NCI-H1048 (cell line): ENCODE measurements around the gene CFAP57.

Experiments
- DNase-seq: peaks from one replicate; lab custom pipeline; 2025; lab: John Stamatoyannopoulos, UW

Gene CFAP57

DNA sequence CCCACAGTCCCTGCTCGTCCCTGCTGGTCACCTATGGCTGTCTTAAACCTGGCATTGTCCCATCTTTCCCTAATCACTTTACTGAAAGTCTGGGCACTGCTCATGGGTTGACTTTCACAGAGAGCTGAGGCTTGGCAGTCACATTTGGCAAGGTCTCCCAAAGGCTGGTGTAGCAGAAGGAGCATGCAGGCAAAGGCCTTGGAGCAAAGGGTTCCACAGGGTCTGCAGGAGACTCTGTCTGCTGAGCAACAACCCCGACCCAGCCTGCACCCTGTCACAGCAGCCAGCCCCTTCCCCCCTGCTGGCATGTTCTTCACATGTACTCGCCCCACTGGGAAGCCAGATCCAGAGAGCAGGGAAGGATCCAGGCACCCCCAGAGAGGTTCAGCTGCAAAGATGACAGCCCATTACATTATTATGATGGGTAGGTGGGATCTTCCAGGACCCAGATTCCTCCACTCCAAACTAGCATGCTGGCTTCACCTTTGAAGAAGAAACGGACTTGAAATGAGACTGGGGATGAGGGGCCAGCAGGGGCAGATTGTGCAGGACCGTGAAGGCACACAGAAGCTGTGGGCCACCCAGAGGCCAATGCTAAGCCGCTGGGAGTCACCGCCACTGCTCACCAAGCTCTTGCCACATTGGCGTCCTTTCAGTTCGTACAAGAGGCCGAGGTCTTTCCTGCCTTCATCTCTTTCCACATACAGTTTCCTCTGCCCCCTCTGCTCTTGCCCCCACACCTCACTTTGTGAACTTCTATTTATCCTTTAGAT lies 83.5 kb downstream of the CFAP57 start:
- DNase-seq, result no peak

DNA sequence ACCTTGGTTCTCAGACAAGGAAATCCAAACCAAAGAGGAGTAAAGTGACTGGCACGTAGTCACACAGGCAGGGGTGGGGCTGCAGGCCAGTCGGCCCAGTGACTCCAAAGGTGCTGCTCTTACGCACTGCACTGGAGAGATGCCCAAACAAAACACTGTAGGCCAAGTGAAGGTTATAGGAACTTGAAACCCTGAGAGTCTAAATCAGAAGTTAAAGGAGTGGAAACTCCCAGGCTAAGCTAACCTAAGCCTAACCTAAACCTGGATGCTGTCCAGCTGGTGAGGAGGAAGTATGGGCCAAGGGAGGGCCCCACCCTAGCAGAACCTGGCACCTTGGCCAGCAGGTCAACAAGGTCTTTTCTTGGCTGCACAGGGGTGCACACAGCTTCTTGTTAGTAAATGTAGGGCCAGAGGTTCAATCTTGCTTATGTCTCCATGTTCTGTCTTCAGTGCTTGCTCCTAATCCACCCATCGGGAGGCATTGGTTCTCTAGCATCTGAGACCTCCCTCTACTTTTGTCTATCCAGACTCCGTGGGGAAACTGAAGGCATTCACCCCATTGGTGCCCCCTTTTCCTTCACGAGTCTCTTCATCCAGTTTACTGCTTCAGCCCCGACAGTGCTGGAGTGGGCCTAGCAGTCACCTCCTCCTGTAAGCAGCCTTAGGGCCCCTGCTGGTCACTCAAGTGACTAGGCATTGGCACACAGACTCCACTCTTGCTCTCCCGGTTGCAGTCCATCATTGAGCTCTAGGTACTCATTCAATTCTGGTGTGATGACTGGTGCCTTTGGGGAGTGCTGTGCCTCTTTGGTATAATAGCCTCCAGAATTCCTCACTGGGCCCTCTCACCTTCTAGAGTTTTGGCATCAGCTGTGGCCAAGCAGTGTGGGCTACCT lies 84.8 kb downstream of the CFAP57 start:
- DNase-seq, result no peak

DNA sequence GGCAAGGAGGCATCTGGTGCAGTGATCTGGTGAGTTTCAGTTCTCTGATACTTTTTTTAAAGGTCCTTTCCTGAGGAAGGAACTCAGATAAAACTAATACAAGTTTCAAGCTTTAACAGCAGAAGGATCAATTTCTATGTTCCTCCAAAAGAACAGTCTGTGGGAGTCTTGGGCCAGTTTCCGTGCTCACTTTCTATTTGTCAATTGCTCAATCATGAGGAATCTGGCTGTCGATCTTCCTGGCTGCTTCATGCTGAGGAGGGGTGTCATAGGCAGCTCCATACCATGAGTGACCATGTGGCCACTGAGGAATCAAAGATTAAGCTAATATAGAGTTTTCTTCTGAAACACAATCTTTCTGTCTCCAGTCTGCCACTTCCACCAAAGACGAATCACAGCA lies 86.2 kb downstream of the CFAP57 start:
- DNase-seq, result no peak

DNA sequence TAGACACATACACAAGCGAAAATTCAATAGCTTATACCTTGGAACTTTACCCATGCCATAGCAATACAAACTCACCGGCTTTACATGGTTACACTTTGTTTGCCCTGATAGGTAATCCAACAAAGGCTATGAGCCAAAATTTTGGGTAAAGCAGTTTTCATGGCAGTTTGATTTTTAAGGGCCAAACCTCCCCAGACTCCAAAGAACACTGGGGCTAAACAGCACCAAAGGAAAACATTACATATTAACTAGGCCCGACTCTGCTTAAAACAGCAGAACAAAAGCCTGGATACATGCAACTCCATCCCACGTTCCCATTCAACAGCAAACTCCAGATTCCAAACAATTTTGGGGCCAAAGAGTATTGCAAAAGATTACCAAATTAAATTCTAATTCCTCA lies 93.3 kb downstream of the CFAP57 start:
- DNase-seq, result no peak

DNA sequence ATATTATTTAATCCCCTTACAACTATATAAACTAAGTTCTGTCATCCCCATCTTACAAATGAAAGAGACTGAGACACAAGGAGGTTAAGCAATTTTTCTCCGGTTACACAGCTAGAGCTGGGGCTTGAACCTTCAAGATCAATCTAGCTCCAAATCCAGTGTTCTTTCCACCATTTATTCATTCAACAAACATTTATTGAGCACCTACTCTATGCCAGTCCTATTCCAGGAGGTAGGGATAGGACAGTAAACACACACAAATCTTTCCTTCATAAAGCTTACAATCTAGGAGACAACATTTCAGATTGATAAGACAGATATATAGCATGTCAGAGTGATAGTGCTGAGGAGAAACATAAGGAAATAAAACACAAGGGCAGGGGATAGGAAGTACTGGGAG lies 94.8 kb downstream of the CFAP57 start:
- no peak for DNase-seq

DNA sequence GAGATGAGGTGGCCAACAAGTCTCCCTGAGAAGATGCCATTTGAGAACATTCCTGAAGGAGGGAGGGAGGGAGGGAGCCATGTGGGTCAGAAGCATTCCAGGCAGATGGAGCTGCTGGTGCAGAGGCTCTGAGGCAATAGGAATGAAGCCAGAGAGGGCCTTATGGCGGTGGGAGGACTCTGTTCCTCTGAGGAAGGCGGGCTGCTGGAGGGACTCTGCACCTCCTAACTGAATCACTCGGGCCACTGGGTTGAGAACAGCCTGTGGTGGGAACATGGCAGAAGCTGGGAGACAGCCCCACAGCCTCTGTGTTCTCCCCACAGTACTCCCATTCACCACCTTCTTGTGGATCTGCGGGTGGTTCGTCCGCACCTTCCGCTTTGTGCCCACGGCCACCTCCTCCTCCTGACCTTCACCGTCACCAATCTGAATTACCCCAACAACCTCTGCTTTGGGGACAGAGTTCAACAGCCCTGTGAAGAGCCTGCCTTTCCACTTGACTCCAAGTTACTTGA lies 95.2 kb downstream of the CFAP57 start:
- no peak for DNase-seq

DNA sequence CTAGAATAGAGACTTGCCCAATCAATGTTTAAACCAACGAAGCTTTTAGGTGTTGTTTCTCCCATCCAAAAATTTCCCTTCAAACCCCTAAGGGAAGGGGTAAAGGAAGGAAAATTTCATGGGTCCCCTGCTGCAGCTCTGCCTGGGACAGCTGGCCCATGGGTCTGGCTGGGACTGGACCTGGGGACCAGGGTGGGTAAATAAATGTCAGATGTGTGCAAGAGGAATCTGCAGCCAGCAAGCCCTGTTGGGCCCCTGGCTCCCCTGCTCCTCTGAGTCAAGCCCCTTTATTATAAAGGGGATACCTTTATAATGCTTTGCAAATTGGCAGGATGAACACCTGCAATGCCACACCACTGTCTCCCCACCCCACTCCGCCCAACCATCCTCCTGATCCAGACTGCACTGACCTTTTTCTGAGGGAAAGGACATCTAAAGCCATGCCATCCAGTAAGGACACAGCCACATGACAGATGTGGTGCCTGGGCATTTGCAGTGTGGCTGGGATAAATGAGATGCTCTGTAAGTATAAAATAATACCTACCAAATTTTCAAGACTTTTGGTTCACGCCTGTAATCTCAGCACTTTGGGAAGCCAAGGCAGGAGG lies 95.8 kb downstream of the CFAP57 start:
- DNase-seq, result no peak

DNA sequence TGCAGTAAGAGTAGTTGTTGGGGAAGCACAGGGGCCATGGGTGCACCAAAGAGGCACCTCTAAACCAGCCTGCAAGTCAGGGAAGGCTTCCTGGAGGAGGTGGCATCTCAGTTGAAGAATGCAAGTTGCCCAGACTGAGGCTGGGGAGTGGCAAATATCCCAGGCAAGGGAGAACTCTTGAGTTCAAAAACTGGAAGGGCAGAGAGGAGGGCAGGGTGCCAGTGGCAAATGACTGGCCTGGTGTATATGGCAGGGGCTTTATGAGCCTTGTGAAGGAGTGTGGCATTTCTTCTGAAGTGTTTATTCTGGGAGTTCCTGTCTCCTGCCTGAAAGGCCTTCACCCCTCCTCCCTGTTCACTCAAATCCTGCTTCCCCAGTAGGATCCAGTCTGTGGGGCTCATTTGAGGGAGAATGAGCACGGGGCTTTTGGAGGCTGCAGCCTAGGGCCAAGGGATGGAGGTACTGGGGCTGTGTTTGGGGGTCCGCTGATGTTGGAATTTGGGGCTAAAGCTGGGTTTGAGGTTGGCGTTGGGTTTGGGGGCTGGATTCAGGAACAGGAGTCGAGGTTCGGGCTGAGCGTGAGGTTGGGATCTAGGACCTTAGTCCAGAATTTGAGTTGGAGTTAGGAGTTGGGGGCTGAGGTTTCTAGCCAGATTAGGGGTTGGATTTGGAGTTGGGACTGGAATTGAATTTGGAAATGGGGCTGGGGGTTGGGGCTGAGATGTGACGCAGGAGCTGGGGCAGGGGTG lies 97.7 kb downstream of the CFAP57 start, which contains the start of gene TMEM125:
TSS of gene TMEM125 (plus strand) at position 357 of the 749 bp plus-strand sequence. CDS start 2,740 bp downstream, outside the sequence.
- no peak for DNase-seq

DNA sequence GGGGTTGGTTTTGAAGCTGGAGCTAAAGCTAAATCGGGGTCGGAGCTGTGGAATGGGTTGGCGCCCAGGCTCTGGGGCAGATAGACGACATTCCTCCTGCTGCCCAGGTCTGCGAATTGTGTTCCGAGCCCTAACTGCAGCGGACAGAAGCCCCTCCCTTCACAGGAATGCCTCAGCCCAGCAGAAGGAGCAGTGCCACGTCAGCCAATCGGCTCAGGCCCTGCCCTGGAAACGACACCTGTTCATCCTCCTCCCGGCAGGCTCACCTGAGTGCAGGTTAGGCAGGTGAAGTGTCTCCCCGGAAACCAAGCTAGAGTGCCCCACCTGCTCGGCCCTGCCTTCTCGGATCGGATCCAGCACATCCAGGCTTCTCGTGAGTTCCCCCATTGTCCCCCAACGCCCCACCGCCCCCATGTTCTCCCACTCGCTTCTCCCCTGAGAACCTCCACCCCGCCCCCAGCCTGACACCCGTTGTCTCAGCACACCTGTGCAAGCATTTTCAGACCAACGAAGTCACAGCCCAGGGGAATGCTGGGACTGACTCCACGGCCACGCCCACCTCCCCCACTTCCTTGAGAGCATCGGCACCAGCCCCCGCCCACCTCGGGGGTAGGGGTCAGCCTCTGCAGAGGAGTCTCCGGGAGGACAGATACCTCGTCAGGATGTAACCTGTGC lies 98.4 kb downstream of the CFAP57 start:
- DNase-seq, result no peak

DNA sequence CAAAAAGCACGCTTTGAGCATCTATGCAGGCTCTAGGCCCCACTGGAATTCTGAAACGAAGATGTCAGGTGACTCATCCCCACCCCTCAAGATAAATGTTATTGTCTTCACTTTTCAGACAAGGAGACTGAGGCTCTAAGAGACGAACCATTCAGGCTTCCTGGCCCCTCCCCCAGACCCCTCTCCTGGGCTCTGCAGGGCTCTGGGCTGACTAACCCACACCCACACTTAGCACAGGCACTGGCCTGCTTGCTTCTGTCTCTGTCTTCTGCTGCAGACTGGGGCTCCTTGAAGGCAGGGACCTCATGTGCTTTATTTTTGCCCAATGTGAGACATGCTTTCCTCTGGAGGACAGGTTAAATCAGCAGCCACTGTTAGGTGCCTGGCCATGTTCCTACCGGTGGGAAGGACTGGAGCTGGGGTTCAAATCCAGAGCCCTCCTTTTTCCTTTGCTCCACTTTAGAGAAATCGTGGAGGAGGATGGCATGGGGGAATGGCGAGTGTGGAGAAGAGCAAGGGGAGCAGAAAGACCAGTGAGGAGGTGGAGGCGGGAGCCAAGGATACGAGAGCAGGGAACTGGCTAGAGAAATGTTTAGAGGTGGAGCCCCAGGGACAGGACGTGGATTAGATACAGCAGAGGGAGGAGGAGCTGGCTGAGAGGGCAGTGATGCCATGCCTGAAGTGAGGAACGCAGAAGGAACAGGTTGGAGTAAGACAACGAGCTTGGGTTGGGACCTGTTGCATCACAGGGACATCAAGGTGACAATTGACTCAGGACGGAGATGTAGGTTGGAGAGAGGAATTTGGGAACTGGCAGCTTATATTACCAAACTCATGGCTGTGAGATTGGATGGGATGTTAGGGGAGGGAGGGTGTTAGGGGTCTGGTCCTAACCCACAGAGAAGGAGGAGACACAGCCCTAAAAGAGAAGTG lies 99.3 kb downstream of the CFAP57 start:
- DNase-seq, result no peak

DNA sequence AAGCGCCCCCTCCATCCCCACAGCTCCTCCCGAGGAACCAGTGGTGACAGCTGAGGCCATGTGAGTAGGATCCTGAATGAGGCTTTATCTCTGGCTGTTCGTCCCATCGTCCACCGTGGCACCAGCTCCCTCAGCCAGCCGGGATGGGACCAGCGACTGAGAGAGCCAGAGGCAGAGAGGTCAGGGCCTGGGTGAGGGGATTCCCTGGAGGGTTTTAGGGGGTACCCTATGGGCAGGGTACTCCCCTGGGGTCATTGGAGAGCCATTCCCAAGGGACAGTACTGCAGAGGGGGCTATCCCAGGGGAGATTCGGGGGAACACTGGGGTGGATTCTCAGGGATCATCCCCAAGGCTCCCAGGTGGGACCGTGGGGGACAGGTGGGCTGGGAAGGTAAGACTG lies 100.0 kb downstream of the CFAP57 start:
- DNase-seq, result no peak

DNA sequence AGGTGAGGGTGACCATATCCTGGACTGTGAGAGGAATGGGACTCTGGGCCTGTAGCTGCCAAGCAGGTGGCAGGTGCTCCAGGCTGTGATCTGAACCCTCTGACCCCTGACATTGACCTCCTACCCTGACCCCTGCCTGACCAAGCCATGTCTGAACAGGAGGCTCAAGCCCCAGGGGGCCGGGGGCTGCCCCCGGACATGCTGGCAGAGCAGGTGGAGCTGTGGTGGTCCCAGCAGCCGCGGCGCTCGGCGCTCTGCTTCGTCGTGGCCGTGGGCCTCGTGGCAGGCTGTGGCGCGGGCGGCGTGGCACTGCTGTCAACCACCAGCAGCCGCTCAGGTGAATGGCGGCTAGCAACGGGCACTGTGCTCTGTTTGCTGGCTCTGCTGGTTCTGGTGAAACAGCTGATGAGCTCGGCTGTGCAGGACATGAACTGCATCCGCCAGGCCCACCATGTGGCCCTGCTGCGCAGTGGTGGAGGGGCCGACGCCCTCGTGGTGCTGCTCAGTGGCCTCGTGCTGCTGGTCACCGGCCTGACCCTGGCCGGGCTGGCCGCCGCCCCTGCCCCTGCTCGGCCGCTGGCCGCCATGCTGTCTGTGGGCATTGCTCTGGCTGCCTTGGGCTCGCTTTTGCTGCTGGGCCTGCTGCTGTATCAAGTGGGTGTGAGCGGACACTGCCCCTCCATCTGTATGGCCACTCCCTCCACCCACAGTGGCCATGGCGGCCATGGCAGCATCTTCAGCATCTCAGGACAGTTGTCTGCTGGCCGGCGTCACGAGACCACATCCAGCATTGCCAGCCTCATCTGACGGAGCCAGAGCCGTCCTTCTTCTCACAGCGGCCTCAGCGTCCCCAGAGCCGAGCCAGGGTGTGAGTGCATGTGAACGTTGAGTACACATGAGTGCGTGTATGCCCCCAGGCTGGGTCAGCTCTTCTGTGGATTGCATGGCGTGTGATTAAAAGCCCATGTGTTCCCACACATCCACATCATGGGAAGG lies 100.7 kb downstream of the CFAP57 start:
- no peak for DNase-seq

DNA sequence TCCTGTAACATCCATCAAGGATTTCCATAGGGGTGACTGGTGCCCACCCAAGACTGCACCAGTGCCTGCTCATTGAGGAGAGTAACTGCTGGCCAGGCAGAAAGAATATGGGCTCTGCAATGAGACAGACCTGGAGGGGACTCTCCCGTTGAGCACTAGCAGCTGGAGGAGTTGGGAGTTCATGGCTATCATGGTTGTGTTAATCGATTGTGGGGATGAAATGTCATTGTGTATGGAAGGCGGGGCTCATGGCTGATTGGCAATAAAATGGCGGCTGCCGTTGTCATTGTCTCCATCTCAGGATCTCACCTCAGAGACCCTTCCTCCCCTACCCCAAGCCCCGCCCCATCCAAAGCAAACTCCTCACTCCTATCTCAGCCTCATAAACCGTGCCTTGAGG lies 101.6 kb downstream of the CFAP57 start:
- DNase-seq, result no peak

DNA sequence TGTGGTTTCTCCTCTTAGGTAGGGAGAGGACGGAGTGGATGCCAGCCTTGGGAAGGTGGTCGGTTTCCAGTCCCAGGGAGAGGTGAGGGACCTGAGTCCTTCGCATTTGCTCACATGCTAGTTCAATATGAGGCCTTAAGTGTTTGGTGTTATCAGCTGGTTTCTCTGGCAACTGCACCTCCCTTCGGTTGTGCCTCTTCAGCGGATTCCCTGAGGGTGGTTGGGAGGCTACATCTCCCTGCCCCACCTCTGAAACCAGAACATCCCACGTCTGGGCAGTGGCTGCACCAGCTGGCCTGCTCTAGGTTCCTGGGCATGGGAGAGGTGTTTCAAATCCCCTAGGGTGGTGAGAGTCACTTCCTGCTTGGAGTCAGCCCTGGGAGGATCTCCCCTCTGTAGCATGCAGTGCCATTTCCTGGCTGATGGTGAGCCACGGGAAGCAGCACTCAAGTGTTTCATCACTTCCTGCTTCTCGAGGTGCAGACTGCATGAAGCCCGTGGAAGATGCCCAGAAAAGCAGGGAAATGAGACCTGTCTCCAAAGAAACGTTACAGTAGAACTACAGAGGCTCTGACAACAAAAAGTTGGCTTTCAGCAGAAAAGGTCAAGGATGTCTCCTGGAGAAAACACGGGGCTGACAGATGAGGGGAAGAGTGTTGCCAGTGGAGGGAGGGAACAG lies 102.1 kb downstream of the CFAP57 start:
- no peak for DNase-seq

DNA sequence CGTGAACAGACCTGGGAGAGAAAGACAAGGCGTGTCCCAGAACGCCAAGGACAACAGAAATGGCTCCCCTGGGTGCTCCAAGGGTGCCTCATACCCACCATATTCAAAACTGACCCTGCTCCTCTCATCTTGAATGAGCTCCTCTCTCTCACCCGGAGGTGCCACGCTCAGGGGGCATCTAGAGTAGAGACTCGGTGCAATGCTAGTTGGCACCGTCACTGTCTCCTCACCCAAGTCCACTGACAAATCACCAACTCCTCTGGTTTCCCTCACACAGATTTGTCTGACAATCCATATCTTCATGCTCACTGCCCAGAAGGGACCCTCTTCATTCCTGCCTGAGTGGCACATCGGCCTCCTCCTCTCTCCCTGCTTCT lies 102.7 kb downstream of the CFAP57 start:
- DNase-seq, result no peak

DNA sequence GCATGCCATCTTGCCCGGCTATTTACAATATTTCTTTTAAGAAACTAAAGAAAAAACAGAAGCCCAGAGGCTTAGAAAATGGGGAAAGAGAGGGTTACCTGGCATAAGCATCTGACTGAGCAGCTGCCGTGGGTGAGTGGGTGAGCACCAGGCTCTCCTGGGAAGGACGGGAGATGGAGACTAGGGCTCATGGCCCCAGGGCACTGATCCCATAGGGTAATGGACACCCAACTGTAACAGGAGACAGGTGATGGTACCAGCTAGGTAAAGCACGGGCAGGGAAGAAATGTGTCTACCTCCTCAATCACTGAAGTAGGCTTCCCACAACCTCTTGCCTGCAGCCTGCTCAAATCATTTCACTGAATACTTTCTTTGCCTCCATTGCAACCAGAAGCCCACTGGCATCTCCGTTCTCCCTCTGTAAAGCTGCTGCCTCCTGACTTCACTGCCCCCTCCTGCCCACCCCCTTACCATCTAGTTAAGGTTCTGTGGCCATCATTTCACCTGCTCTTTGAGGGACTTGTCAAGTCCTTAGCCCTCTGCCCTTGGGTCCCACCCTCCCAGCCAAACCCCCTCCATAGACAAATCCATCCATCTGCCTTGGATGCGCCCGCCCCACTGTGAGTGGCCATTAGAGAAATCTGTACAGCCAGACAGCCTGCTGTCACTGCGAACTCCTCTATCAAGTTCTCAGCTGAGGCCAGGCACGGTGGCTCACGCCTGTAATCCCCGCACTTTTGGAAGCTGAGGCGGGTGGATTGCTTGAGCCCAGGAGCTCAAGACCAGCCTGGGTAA lies 103.9 kb downstream of the CFAP57 start:
- no peak for DNase-seq

DNA sequence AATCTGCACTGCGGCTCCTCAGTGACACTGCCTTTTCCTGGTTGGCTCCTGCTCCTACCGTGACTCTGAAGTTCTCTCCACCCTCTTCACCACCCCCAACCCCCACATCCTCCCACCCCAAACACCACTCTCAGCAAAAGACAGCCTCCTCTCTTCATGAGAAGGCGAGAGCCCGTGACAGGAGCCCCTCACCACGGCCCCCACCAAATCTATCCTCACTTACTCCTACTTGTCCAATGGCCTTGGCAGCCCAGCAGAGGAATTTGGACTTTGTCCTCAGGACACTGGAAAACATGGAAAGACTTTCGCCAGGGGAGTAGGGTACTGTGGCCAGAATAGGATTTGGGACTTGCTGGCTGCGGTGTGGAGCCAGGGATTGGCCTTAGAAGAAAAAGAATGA lies 104.5 kb downstream of the CFAP57 start:
- no peak for DNase-seq
